Measurements from ENCODE around the gene KCNK10.

DNA sequence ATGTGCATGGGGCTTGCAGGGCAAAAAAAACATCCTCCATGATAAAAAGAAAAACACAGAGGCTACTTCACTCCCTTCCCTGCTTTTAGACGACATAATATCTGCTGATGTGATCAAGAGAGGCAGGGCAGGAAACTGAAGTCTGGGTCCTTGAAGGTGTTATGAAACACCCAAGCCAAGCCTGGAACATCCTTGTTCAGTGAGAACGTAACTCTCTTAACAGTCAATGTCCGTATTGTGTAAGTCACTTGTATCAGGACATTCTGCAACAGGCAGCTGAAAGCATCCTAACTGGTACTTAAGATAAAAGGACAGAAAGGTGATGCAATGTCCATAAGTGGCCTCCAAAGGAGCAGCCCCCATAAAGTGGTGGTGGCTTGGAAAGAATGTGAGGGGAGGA, 20.0 kb downstream of the KCNK10 start:
- TF ChIP-seq, protein P1, sequence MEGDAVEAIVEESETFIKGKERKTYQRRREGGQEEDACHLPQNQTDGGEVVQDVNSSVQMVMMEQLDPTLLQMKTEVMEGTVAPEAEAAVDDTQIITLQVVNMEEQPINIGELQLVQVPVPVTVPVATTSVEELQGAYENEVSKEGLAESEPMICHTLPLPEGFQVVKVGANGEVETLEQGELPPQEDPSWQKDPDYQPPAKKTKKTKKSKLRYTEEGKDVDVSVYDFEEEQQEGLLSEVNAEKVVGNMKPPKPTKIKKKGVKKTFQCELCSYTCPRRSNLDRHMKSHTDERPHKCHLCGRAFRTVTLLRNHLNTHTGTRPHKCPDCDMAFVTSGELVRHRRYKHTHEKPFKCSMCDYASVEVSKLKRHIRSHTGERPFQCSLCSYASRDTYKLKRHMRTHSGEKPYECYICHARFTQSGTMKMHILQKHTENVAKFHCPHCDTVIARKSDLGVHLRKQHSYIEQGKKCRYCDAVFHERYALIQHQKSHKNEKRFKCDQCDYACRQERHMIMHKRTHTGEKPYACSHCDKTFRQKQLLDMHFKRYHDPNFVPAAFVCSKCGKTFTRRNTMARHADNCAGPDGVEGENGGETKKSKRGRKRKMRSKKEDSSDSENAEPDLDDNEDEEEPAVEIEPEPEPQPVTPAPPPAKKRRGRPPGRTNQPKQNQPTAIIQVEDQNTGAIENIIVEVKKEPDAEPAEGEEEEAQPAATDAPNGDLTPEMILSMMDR (IDR thresholded peaks at IDR 0.05): no peak
- TF ChIP-seq NR3C1 (IDR thresholded peaks at IDR 0.05): no peak
- no peak for TF ChIP-seq JUN (IDR thresholded peaks at IDR 0.05)
- no peak for TF ChIP-seq POLR2A (IDR thresholded peaks at IDR 0.05; ENCODE audit: low read length)
- no peak for TF ChIP-seq CHD4 (IDR thresholded peaks at IDR 0.05; ENCODE audit: borderline replicate concordance)
- TF ChIP-seq PHF8 (IDR thresholded peaks at IDR 0.05; ENCODE audit: borderline replicate concordance, low read depth): no peak
- TF ChIP-seq, protein P2, sequence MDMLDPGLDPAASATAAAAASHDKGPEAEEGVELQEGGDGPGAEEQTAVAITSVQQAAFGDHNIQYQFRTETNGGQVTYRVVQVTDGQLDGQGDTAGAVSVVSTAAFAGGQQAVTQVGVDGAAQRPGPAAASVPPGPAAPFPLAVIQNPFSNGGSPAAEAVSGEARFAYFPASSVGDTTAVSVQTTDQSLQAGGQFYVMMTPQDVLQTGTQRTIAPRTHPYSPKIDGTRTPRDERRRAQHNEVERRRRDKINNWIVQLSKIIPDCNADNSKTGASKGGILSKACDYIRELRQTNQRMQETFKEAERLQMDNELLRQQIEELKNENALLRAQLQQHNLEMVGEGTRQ (IDR thresholded peaks at IDR 0.05): no peak
- no peak for TF ChIP-seq SMC3 (IDR thresholded peaks at IDR 0.05)
- TF ChIP-seq MYC (IDR thresholded peaks at IDR 0.05; ENCODE audit: borderline replicate concordance, low read length): no peak
- no peak for TF ChIP-seq MAFK (IDR thresholded peaks at IDR 0.05; ENCODE audit: partially characterized antibody)
- no peak for TF ChIP-seq CBX2 (IDR thresholded peaks at IDR 0.05; ENCODE audit: borderline replicate concordance, low read depth)
- TF ChIP-seq GATA3 (IDR thresholded peaks at IDR 0.05; ENCODE audit: borderline replicate concordance): no peak
- TF ChIP-seq, protein P3, sequence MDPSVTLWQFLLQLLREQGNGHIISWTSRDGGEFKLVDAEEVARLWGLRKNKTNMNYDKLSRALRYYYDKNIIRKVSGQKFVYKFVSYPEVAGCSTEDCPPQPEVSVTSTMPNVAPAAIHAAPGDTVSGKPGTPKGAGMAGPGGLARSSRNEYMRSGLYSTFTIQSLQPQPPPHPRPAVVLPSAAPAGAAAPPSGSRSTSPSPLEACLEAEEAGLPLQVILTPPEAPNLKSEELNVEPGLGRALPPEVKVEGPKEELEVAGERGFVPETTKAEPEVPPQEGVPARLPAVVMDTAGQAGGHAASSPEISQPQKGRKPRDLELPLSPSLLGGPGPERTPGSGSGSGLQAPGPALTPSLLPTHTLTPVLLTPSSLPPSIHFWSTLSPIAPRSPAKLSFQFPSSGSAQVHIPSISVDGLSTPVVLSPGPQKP (IDR thresholded peaks at IDR 0.05; ENCODE audit: low read depth, low read length): no peak
